GDM1 (cell line): Measurements from ENCODE around the gene ZNF345.

Experiments used
- DNase-seq: peaks from one replicate; lab custom pipeline; 2025; lab: John Stamatoyannopoulos, UW

The ZNF345 gene

GRCh38 chr19:36850559-36851442 is at the start of gene ZNF345:
Gene ZNF345 (plus strand): TSS chr19:36850876. CDS start chr19:36876831, 25,955 bp downstream.
- DNase-seq = peak; percentile 79

DNA sequence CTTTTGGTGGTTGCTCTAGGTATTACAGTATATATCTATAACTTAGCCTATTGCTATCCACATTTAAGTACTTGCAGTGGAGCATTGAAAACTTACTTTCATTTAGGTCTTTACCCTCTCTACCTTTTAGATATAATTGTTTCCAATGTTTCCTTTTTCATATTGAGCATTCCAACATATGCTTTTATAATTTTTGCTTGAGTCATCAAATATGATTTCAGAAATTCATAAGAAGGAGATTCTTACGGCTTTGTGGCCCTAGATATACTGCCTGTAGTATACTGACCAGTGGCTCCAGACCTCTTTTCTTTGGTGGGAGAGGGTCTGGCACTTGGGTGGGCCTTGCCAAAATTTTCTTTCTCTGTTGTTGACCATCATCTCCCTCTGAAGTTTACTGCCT is 45.3 kb upstream of the ZNF345 start:
- DNase-seq = no peak

DNA sequence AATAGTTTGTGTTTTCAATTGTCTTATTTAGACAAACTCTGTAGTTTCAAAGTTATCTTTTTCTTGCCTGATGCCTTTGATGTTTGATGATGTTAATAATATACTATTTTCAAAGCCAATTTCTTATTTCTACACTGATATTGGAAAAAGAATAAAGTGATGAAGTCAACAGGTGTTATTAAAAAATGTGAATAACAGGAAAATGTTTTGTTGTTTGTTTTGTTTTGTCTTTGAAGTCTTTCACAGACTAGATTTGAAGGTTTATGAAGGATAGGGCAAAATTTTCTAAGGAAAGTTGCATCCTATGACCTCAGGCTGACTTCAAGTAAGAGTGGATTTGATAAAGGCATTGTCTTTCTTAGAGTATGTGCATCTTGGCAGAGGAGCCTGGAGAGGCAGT is 43.6 kb upstream of the ZNF345 start:
- DNase-seq = no peak

GRCh38 chr19:36819130-36819630 is 31.5 kb upstream of the ZNF345 start:
- DNase-seq = no peak

GRCh38 chr19:36821758-36822157 is 28.9 kb upstream of the ZNF345 start:
- DNase-seq = no peak

- DNase-seq = no peak
Measured at GRCh38 chr19:36833430-36833829, 17.2 kb upstream of the ZNF345 start.

- no peak for DNase-seq
Measured at GRCh38 chr19:36837176-36837905, 13.3 kb upstream of the ZNF345 start.

DNA sequence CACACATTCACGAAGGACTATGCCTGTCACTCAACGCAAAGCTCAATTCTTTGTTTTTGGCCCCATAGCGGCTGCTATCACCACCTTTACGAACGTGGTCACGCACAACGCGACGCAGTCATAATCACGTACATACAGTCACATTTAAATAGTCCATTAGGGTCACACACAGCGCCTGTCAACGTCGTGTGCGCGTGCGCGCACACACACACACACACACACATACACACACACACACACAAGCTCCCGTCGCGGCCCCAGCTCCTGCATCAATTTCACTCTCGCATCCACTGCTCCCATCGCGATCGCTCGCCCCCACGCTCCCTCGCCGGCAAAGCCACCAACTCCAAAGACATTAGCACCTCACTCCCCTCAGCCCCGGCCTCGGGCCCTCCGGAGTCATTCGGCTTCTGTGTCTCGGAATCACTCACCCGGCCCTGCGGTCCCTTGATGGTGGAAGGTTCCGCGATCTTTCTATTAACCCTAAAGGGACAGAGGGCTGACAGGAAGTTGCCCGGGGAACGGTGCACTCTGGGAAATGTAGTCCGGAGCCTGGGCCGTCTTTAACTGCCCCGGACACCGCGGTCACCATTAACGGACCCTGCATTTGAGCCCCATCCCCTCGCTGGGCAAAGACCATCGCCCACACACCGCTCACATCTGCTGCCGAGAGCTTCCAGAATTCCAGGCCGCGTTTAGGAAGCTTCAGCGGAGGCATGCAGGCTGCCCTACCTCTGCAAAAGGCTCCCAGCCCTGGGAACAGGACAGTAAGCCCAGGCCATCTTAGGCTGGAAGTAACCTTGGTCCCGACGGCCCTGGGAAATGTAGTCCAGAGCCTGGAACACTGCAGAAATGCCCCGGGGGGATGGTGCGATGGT is 12.5 kb upstream of the ZNF345 start, which contains the start of gene ZNF790:
TSS of gene ZNF790 (minus strand) at position 482 of the 878 bp plus-strand sequence. CDS start 12,768 bp downstream, outside the sequence.
- peak; percentile 74 for DNase-seq

GRCh38 chr19:36838784-36839324 is 11.8 kb upstream of the ZNF345 start:
- DNase-seq = no peak

- DNase-seq = no peak
Measured at GRCh38 chr19:36847968-36848367, 2.7 kb upstream of the ZNF345 start.

- DNase-seq = peak; percentile 68
Measured at GRCh38 chr19:36849701-36850558, 746 bp upstream of the ZNF345 start.

DNA sequence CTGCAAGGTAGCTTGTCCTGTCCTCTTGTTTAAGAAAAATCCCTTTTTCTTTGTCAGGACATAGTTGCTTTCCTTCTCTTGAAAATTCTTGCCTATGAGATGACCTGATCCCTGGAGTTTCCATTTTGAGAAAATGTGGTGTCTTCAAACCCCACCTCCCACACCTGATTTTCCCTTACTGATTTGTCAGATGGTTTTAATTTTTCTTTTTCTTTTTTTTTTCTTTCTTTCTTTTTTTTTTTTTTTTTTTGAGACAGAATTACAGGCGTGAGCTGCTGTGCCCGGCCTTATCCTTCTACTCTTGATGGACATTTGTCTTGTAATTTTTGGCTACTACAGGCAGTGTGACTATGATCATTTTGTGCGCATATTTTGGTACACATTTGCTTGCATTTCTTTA is 1.2 kb downstream of the ZNF345 start:
- no peak for DNase-seq

DNA sequence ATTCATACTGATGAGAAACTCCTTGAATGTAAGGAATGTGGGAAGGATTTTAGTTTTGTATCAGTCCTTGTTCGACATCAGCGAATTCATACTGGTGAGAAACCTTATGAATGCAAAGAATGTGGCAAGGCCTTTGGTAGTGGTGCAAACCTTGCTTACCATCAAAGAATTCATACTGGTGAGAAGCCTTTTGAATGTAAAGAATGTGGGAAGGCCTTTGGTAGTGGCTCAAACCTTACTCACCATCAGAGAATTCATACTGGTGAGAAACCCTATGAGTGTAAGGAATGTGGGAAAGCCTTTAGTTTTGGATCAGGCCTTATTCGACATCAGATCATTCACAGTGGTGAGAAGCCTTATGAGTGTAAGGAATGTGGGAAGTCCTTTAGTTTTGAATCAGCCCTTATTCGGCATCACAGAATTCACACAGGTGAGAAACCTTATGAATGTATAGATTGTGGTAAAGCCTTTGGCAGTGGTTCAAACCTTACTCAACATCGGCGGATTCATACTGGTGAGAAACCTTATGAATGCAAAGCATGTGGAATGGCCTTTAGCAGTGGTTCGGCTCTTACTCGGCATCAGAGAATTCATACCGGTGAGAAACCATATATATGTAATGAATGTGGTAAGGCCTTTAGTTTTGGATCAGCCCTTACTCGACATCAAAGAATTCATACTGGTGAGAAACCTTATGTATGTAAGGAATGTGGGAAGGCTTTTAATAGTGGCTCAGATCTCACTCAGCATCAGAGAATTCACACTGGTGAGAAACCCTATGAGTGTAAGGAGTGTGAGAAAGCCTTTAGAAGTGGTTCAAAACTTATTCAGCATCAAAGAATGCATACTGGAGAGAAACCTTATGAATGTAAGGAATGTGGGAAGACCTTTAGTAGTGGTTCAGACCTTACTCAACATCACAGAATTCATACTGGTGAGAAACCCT is 26.6 kb downstream of the ZNF345 start:
- DNase-seq = no peak

GRCh38 chr19:36891768-36892357 is 41.2 kb downstream of the ZNF345 start:
- no peak for DNase-seq

DNA sequence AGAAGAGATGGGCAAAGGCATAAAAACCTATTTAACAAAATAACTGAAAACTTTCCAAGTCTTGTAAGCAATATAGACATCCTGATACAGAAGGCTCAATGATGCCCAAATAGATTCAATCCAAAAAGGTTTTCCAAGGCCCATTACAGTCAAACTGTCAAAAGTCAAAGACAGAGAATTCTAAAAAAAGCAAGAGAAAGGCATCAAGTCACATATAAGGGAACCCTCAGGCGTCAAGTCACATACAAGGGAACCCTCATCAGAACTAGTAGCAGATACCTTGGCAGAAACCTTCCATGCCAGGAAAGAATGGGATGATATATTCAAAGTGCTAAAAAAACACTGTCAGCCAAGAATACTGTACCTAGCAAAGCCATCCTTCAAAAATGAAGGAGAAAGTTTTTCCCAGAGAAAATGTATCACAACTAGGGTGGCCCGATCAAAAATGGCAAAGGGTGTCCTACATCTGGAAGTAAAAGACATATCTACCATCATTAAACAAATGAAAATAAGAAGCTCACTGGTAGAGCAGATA is 44.2 kb downstream of the ZNF345 start:
- DNase-seq = no peak

GRCh38 chr19:36898422-36898821 is 47.7 kb downstream of the ZNF345 start:
- no peak for DNase-seq

DNA sequence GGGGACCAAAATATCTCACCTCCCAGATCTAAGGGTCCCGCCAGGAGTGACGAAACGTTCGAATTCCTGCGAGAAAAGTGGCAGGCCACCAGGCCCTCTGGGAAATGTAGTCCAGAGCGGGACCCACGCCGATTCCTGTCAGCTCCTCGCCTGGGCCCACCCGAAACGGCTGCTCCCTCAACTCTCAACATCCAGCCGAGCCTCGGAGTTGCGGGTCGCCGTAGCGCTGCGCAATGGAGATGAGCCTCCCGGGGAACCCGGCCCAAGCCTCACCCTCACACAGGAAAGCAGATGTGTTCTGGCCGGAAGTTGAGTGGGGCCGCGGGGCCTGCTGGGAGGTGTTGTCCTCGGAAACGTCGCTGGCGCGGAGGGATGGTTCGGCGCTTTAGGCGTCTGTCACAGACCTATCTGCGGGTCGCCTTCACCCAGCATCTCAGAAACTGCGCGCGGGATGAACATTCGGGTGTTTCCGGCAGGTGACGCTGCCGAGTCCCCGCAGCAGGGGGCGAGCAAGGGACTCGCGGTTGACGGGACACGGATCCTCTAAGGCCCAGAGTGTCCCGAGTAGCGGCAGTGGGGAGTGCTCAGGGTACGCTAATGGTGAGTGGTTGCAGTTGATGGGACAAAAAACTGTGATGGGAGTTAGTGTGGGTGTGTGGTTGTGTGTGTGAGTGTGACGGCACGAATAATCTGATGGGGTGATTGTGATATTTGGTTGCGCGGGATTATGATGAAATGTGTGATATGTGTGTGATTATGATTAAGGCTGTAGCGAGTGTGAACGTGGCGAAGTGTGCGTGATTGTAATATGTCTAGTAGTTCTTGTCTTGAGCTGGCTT is 65.5 kb downstream of the ZNF345 start, which contains the start of the genes ZNF568 and ZNF829:
TSS of gene ZNF568 (plus strand) at position 341 of the 839 bp plus-strand sequence. CDS start 6,439 bp downstream, outside the sequence.
TSS of gene ZNF829 (minus strand) at position 300 of the 839 bp plus-strand sequence. CDS start 1,124 bp downstream, outside the sequence.
- peak; percentile 68 for DNase-seq
